ENCODE measurements around the gene BCAS1. TPM values are rescaled to one million over a fixed set of nuclear protein-coding genes. Genes with fewer than 3 reads are reported as not detected.
"Not testable (repeated sequence)": the region's sequence is repeated elsewhere in the genome, so short reads cannot be mapped to it uniquely, and the experiment has no call there.

The BCAS1 gene
- total RNA-seq, 1 experiment from 2014 or later, result not detected

DNA sequence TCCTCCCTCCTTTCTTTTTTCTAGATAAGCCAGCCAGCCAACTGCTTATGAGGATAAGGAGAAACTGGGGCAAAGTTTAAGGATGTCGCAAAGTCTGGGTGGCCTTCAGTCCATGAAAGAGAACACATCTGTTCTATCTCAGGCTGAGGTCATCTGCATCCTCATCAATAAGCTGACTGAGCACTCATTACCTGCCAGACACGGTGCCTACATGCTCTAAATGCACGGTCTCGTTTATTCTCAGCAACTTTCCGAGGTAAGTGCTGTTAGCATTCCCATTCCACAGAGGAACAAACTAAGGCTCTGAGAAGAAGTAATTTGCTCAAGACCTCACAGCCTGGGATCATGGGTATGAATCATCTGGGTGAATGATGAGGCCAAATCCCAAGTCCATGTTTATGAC lies 133.1 kb downstream of the BCAS1 start:
- in situ Hi-C loops (cut with HindIII; ENCODE audit: low pct_unique_long_range_greater_than_20kb, low sequenced_read_pairs), result no loop called here

DNA sequence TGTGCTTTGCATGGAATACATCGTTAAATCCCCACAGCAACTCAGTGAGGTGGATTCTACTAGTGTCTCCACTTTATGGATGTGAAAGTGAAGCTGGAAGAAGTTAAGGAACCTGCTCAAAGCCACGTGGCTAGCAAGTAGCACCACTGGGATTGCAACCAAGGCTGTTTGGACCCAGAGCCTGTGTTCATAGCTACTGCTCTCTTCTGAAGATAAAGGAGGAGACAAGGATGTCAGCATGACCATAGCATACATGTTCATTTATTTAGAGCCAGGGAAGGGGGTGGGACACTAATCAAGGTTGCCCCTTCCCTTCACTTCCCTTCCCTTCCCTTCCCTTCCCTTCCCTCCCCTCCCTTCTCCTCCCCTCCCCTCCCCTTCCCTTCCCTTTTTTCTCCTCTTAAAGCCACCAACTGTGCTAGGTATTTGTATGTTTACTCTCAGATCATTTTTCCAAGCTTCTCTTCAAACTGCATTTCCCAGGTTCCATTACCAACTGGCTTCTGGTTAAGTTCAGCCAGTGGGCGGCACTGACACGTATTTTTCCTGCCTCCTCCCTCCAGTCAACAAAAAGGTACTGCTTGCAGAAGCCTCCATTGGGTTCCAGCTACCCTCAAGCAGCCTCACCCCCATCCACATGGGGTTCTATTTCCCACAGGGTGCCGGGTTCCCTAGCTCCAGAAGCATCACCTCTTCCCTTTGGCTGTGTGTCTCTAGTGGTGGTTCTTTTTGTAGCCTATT lies 134.9 kb downstream of the BCAS1 start:
- in situ Hi-C loops (cut with HindIII; ENCODE audit: low pct_unique_long_range_greater_than_20kb, low sequenced_read_pairs), result no loop called here

More for the DNA sequence above, 133.1 kb downstream of the BCAS1 start:
- no peak for DNase-seq (ENCODE audit: low read depth, low spot score)

DNA sequence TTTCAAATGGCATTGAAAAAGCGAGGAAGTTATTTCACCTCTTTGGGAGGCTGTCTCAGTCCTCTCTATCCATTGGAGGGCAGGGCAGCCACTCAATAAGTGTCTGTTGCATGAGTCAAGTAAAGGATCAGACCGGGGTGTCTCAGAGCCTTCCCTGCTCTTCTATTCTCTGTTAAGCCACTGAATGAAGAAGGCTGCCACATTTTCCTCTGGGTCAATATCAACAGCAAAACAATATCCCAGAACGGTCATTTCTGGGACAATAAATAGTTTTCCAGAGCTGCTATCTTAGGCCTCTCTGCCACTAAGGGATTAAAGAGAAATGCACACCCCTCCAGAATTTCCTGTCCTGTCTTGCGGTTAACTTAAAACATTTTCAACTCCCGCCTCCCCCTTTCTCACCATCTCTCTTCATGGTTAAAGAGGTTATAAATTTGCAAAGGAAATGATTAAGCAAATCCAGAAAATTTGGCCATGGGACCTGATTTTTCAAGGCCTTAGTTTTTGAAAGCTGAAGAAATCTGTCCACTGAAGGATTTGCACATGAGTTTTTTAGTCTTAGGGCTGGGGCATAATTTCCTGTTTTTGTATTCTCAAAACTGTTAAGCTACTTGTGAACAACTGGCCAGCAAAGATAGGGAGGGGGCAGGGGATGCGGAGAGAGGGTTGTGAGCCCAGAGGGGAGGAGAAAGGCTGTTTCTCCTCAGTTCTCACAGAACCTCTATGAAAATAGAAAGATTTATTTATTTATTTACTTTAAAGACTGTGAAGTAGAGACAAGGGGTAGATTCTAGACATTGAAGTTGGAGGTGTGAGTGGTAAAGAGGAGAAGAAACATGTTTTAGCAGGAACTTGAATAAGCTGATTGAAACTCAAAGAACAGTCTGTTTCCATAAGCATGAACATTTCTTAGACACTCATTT lies 135.7 kb downstream of the BCAS1 start:
- DNase-seq (ENCODE audit: low read depth, low spot score), result no peak
- in situ Hi-C loops (cut with HindIII; ENCODE audit: low pct_unique_long_range_greater_than_20kb, low sequenced_read_pairs), result no loop called here

More for the DNA sequence above, 134.9 kb downstream of the BCAS1 start:
- DNase-seq (ENCODE audit: low read depth, low spot score), result no peak

DNA sequence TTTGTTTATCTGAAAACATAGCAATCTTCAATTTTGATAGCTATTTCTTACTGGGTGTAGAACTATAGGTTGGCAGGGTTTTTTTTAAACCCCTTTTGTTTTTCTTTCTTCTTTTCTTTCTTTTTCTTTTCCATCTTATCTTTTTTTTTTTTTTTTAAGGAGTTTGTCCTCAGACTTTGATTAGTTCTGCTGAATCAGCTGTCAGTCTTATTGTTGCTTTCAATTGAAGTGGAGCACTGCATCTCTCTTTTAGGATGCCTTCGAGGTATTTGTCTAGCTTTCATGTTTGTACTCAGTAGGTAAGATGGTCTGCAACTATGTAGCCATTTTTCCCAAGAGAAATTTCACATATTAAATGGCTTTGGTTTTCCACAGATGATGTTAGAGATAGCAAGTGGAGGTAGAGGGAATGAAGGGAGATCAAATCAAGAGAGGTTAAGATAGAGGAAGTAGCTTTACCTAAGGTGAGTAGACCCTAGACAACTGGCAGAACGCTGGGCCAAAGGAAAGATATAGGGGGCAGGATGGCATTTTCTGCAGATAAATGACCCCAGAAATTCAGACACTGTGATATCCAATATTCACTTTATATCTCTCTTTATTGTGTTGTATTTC lies 137.1 kb downstream of the BCAS1 start:
- DNase-seq (ENCODE audit: low read depth, low spot score), result no peak
- in situ Hi-C loops (cut with HindIII; ENCODE audit: low pct_unique_long_range_greater_than_20kb, low sequenced_read_pairs), result no loop called here

DNA sequence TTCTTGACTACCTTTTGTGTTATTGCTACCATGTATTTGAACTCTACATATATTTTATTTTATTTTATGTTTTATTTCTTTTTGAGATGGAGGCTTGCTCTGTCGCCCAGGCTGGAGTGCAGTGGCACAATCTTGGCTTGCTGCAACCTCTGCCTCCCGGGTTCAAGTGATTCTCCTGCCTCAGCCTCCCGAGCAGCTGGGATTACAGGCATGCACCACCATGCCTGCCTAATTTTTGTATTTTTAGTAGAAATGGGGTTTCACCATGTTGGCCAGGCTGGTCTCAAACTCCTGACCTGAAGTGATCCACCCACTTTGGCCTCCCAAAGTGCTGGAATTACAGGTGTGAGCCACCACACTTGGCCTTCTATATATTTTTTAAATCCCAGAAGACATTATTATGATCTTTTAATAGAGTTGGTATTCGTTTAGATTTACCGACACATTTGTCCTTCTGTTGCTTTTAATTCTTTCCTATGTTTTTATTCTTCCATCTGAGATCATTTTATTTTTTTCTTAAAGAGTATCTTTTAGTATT lies 137.7 kb downstream of the BCAS1 start:
- in situ Hi-C loops (cut with HindIII; ENCODE audit: low pct_unique_long_range_greater_than_20kb, low sequenced_read_pairs); DNase-seq (ENCODE audit: low read depth, low spot score): not testable (repeated sequence)

DNA sequence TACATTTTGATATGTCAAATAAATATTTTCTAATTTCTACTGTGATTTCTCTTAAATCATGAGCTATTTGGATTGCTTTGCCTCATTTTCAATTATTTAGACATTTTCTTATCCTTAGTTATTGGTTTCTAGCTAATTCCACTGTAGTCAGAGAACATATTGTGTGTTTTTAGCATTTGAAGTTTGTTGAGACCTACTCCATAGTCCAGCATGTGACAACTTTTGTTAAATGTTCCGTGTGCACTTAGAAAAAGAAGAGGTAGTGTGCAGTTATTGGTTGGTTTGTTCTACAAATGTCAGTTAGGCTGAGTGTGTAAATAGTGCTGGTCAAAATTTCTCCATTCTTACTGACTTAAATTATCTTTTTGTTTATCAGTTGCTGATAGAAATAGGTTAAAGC lies 138.8 kb downstream of the BCAS1 start:
- no peak for DNase-seq (ENCODE audit: low read depth, low spot score)
- in situ Hi-C loops (cut with HindIII; ENCODE audit: low pct_unique_long_range_greater_than_20kb, low sequenced_read_pairs), result no loop called here

DNA sequence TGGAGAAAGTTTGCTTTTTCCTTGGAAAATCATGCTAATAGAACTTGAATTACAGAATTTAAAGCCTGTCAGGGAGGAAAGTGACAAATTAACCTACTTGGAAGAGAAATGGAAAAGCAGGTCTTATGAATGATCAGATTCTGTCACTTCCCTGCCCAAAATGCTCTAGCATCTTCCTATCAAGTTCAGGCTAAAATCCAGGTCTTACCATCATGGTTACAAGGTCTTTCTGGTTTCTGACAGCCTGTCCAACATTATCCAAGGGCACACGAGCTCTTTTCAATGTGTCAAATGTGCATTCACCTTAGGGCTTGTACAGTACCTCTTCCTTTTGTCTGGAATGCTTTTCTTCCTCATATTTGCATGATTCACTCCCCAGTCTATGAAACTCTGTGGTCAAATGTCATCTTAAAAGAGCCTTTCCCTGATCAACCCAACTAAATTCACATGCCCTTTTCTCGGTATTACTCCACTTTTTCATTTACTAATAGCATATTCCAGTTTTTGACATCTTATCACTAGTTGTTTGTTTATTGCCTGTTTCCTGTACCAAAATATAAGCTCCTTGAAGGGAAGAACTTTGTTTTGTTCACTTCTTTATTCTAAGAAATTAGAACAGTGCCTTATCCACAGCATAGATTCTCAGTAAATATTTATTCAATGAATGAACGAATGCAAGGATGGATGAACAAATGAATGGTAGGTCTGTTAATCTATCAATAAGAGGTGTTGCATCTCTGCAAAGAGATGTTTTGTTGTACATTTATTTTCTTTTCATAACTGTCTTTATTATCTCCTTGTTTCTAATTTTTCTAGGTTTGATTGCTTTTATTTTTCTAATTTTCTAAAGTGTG lies 139.5 kb downstream of the BCAS1 start:
- in situ Hi-C loops (cut with HindIII; ENCODE audit: low pct_unique_long_range_greater_than_20kb, low sequenced_read_pairs), result no loop called here
- DNase-seq (ENCODE audit: low read depth, low spot score), result no peak

DNA sequence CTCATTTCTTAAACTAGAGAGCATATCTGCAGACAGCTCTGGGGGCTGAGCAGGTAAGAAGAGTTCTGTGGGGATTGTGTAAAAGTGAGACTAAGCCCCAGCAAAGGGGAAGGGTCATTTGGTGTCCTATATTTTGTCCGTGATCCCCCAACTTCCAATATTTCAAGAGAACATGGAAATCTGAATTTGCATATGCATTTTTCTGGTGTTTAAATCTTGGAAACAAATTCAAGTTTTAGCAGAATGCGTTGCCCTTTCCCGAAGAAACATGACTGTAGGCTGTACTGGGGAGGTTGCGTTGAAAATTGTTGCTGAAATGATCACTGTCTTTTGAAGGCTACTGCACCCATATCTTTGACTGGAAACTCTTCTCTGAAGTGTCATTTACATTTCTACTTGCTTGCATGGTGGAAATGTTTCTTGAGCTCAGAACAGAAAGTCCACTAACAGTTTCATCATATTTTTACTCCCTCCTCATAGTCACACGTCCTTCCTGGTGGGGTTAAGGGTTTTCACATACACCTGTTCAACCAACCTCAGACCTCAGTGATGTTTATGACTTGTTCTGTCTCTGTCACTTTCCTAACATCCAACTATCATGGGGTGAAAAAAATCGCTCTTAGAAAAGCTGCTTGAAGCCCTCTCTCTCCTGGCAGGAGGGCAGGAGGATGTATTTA lies 140.3 kb downstream of the BCAS1 start:
- in situ Hi-C loops (cut with HindIII; ENCODE audit: low pct_unique_long_range_greater_than_20kb, low sequenced_read_pairs), result no loop called here
- no peak for DNase-seq (ENCODE audit: low read depth, low spot score)

DNA sequence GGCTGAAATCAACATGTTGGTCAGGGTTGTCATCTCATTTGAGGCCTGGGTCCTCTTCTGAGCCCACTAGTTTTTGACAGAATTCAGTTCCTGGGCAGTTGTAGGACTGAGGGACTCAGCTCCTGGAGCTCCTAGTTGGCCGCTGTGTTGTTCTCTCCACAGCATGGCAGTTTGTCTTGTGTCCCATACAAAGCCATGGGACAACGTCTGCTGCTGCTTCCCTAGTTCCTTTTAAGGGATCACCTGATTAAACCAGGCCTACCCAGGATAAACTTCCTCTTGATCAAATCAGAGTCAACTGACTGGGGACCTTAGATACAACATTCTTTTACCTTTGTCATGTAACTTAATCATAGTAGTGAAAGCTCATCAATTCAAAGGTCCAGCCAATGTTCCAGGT lies 141.0 kb downstream of the BCAS1 start:
- DNase-seq (ENCODE audit: low read depth, low spot score), result no peak
- in situ Hi-C loops (cut with HindIII; ENCODE audit: low pct_unique_long_range_greater_than_20kb, low sequenced_read_pairs), result no loop called here

DNA sequence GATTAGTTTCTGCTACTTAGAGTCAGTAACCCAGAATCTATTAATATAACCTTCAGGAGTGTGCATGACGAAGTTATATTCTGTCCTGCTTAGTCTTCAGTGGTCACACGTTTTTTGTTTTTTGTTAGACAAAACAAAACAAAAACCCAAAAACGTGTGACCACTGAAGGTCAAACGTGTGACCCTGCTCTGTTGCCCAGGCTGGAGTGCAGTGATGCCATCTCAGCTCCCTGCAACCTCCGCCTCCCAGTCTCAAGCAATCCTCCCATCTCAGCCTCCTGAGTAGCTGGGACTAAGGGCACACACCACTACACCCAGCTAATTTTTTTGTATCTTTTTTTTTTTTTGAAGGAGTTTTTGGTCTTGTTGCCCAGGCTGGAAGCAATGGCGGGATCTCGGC lies 142.4 kb downstream of the BCAS1 start:
- in situ Hi-C loops (cut with HindIII; ENCODE audit: low pct_unique_long_range_greater_than_20kb, low sequenced_read_pairs), result no loop called here
- no peak for DNase-seq (ENCODE audit: low read depth, low spot score)

DNA sequence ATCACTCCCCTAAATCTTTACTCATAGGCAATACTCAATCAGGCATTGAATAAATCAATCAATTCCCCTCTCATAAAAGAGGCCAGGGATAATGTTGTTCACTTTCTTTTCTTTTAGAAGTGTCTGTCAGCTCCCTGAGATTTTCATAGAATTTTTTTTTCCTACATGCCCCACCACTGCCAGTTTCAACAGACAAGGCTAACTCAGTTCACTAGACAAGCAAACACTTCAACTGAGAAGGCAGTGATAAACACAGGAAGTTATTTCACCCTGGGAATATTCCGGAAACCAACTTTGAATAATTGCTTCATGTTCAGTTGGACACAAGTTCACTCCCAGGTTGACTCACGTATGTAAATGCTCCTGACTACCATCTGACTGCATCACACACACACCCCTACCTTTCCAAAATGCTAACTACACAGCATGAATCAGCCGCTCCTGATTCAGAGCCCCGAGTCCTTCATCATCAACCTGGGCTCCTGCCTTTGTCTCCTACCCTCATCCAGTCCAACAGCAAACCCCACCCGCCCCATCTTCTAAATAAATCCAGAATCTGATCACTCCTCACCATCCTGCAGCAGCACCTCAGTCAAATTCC lies 143.9 kb downstream of the BCAS1 start:
- in situ Hi-C loops (cut with HindIII; ENCODE audit: low pct_unique_long_range_greater_than_20kb, low sequenced_read_pairs), result no loop called here
- DNase-seq (ENCODE audit: low read depth, low spot score), result peak; percentile 52

DNA sequence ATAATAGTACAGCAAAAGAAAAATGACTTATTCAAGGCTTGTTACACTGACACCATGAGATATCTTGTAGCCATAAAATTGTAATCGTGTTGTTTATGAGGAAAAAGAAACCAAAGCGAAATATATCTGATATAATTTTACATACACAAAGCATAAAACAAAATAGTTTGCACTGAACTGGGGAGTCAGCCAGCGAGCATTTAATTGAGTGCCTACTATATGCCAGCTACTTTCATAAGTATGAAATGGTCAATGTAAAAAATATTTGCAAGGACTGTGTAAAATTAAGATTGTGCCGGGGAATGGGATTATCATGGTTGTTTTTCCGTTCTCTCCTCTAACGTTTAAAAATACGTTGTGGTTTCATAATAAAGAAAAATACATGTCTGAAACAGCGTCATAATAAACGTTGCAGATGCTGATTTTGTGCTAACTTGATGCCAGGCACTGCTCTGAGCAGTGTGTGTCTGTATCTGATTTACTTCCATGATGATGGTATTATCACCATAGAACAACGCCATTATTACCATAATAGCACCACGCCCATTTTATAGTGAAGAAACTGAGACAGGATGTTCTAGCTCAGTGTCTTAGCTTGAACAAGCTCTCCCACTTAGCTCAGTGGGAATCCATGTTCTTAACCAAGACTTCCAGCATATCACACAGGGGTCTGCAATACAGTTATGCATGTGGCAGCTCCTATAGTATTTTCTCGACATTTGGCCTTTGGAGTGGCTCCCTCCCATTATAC lies 144.6 kb downstream of the BCAS1 start:
- in situ Hi-C loops (cut with HindIII; ENCODE audit: low pct_unique_long_range_greater_than_20kb, low sequenced_read_pairs), result no loop called here
- DNase-seq (ENCODE audit: low read depth, low spot score), result no peak

DNA sequence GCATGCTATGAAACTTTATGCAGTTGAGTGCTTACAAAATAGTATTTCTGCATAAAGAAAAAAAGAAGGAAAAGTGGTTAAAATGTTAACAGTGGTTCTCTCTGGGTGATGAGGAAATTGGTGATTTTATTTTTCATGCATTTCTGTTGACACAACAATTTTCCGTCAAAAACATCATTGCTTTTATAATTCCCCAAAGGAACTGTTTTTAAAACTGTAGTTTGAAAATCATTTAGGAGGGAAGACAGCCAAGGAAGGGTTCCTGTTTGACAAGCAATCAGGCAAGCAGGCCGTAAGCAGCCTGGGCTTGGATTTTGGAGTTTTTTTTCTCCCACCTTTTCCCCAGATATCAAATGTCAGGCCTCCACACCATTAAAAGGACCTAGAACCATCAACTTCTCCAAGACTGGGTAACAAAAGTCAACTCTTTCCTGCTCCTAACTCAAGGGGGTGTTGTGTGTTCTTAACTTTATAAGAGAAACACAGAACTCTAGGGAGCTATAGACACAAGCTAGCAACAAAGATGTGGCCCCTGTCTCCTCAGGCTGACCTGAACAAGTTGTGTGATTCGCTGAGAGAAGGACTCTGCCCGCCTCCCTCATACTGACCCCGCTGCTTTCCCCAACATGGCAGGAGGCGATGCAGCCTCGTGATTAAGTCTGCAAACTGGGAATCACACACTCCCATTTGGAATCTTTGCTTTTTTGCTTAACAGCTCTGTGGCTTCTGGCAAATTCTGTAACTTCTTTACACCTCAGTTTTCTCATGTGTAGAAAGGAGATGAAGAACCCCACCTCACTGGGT lies 146.6 kb downstream of the BCAS1 start:
- no peak for DNase-seq (ENCODE audit: low read depth, low spot score)
- in situ Hi-C loops (cut with HindIII; ENCODE audit: low pct_unique_long_range_greater_than_20kb, low sequenced_read_pairs), result loop anchor here (25.0 kb wide), 1 partner anchor 161 kb away; no protein-coding TSS in a partner anchor

DNA sequence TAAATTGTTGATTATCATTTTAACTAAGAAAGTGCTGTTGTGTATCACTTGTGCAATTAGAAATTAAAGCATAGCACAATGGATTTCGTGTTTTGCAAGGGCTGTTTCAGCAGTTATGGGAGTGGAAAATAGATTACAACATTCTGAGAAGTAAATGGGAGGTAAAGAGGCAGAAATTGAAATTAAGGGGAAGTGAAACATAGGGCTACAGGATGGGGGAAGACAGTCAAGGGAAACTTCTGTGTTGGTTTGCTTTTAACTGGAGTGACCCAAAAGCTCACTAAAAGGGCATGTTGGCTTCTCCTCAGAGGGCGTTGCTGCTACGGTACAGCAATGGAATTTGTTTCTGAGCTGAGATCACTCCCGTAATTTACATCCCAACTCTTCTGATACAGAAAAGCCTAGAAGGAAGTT lies 147.5 kb downstream of the BCAS1 start:
- in situ Hi-C loops (cut with HindIII; ENCODE audit: low pct_unique_long_range_greater_than_20kb, low sequenced_read_pairs), result loop anchor here (25.0 kb wide), 1 partner anchor 161 kb away; no protein-coding TSS in a partner anchor
- no peak for DNase-seq (ENCODE audit: low read depth, low spot score)

DNA sequence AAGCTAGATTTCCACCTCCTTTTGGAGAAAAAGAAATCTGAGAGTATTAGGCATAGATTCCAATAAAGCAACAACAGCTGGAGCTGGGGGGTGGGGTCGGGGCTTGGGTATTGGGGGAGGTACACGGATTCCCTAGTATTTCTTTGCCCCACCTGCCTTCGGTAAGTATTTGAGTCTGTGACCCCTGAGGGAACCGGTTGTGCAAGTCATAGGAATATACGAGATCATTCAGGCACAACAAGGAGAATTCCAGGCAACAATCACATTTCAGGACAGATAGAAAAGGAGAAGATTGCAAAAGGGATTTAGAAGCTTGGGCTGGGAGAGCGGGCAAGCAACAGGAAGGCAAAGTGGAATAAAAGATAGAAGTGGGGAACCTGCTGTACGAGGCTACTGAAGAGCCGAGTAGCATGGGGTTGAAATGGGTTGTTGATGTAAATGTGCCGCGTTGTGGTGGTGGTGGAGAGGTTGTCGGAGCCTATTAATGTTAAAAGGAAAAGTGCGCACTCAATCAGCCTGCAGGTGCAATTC lies 148.9 kb downstream of the BCAS1 start:
- DNase-seq (ENCODE audit: low read depth, low spot score), result no peak
- in situ Hi-C loops (cut with HindIII; ENCODE audit: low pct_unique_long_range_greater_than_20kb, low sequenced_read_pairs), result loop anchor here (25.0 kb wide), 1 partner anchor 159 kb away; no protein-coding TSS in a partner anchor

Data from SK-MEL-5 (cell line).